DLD1 (cell line): Measurements from ENCODE around the gene CNTN6.

ENCODE experiments used
- in situ Hi-C: cut with HindIII; loops from 2 replicates; pipeline ENCODE4 v1.10.0; 2017; ENCODE audit warnings: low sequenced_read_pairs

Gene CNTN6

DNA sequence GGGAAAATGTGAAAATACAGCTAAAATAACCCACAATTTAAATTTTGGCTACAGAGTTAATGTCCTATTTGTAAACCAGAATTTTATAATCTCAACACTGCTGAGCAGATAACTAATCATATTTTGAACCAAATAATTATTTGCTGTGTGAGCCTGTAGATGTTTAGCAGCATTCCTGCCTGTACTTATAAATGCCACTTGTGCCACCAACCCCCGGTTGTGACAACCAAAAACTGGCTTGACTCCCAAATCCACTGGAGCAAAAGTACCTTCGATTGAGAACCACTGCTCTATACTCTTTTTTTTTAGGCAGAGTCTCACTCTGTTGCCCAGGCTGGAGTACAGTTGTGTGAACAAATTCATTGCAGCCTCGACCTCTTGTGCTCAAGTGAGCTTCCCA, 78.5 kb downstream of the CNTN6 start:
- in situ Hi-C loops: loop anchor here (5.0 kb wide), 1 partner anchor 36 kb away; no protein-coding TSS in a partner anchor

DNA sequence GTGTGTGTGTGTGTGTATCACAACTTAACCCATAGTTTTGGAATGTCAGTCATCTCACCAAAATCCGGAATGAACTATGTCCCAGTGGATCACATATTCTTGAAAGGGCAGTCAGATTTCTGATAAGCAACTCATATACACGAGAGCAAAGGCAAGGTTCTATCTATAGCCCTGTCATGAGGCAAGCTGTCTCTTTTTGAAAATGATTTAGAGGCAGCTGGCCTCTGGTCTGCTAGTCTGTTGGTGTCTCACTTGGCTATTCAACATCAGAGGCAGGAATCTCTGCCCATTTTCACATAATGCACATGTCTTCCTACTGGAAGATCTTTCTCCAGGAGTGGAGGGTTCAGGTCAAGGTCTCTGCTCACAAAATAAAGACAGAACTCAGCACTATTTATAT, 79.8 kb downstream of the CNTN6 start:
- in situ Hi-C loops: loop anchor here (5.0 kb wide), 1 partner anchor 35 kb away; no protein-coding TSS in a partner anchor

DNA sequence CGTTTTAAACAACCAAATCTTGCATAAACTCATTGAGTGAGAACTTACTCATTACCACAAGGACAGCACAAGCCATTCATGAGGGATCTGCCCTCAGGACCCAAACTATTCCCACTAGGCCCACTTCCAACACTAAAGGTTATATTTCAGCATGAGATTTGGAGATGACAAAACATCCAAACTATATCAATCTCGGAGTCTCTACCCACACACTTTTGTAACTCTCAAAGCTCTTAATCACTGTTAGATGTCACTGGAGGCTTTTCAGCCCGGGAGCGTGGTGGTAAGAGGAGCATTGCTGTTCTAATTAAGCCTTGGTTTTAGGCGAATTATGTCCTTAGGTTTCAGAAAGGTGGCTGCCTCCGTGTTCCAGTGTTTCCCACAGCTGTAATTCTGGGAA, 86.3 kb downstream of the CNTN6 start:
- in situ Hi-C loops: no loop called here

DNA sequence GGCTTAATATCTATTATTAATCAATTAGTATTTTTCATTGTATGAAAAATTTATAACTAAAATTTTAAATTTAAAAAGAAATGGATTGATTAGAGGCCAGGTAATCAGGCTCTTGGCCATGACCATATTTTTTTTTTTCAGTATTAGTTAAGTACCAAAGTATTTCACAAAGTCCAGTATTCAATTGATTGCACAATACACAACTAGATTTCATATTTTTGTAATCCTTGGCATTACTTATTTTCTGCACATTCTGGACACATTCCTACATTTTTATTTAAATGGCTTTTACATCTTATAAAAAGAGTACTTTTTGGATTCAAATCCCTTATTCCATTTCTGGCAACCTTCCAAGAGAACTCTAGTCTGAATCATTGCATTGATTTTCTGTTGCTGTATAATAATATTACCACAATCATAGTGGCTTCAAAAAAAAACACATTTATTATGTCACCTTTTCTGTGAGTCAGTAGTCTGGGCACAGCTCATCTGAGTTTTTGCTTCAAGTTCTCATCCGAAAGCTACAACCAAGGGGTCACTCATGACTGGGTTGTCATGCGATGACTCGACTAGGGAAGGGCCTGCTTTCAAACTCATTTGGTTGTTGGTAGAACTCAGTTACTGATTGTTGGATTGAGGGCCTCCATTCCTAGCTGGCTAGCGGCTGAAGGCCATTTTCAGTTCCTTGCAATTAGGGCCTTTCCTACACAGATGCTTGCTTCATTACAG, 90.7 kb downstream of the CNTN6 start:
- in situ Hi-C loops: no loop called here

DNA sequence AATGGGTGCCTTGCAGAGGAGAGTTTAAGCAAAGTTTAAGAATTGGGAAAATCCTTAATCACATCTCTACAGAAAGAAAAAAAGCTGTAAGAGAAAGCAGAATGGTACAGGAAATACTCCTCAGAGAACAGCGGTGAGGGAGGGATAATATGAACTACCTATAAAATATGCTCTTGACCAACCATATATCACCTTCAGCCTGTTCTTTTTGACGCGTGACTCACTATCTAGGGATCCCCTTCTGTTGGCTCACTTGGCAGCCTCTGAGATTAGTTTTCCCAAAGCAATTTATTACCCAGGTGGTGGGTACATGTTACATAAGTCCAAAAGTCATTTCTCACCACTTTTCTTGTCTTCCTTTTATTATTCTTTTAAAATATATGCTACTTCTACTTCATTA, 97.7 kb downstream of the CNTN6 start:
- in situ Hi-C loops: no loop called here

DNA sequence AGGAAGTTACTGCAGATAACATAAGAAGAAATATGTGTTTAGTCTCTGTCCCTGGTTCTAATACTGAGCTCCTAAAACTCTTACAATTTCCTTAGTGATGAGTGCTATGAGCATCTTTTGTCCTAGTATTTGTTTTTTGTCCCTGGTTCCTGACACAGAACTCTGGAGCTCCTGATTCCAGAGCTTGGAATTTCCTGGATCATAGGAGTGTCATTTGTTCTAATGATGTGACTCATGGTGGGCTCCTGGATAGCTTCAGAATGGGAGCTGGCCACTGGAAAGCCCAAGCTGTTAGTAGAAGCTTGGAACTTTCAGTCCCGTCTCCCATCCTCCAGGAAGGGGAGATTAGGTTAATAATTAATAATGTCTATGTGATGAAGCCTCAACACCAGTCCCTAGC, 98.2 kb downstream of the CNTN6 start:
- in situ Hi-C loops: no loop called here

DNA sequence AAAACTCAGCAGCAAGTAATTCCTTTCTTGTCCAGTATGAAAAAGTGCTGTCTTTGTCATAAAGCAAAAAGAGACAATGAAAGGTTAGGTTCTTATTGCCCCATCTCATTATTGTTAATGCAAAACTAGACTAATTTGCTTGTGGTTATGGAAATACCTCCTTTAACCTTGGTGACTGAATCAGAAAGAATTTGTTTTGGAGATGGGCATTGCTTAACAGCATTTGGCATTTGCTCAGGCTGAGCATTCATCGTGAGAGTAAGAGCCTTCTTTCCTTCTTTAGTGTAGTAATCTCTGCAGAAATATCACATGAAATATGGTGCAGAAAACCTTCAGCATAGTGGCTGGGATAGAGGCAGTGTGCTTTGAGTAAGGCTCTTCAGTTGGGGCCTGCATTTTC, 103.1 kb downstream of the CNTN6 start:
- in situ Hi-C loops: no loop called here

DNA sequence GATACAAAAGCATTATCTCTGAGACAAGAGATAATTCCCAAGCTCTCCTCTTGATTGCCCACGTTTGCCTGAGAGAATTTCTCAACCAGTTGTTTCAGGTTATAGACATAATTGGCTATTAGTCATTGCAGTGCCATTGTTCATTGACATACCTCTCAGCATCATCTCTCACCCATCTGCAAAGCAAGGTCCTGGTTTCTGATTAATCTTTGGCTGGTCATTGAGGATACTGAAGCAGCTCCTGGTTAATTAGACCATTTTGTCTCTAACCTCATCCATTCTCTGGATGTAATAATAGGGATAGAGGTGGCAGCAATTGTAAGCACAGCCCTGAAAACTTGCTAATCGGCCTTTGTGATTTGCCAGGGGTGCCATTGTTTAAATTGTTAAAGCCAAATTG, 104.2 kb downstream of the CNTN6 start:
- in situ Hi-C loops: no loop called here

DNA sequence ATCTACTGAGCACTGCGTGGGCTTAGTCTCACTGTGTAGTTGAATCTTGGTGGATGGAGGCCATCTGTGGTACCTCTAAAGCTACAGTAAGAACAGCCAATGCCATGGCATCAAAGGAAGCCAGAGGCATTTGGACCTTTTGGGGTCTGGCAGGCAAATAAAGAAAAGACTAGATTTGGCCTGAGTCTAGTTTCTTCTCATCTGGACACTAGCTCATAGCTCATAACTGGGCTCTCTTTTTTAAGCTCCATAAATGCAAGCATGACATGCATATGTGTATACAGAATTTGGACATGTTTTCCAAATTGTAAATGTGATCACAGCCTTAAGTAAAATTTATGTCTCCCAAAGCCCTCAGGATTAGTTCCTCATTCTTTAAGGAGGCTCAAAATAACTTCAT, 107.5 kb downstream of the CNTN6 start:
- in situ Hi-C loops: no loop called here

DNA sequence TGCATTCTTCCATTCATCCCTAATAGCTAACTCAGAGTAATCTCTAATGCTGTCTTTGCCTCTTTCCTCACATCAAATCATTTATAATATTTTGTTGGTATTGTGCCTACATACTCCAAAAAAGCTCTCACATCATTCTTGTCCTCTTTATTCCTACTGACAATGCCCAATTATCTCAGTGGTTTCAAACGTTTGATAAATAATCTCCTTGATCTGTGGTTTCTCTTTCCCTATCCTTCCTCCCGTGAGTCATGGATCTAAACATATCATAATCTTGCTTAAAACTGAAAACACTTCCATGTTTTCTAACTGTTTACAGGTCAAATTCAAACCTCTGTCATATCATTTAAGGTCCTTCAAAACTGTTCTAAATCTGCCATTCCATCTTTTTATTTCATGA, 115.1 kb downstream of the CNTN6 start:
- in situ Hi-C loops: loop anchor here (5.0 kb wide), 1 partner anchor 36 kb away; no protein-coding TSS in a partner anchor

DNA sequence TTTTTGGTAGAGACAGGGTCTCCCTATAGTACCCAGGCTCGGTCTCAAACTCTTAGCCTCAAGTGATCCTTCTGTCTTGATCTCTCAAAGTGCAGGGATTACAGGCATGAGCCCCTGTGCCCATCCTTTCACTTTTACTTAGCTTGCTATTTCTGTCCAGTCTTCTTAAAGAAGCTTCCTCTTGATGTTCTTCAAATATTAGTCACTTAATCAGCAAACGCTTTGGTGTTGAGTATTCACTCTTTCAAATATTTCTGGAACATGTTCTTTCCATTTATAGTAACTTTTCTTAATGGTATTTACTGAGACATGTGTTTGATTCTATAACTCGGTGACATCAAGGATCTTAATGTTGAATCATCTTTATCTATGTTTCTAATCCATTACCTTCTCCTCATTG, 122.1 kb downstream of the CNTN6 start:
- in situ Hi-C loops: no loop called here

DNA sequence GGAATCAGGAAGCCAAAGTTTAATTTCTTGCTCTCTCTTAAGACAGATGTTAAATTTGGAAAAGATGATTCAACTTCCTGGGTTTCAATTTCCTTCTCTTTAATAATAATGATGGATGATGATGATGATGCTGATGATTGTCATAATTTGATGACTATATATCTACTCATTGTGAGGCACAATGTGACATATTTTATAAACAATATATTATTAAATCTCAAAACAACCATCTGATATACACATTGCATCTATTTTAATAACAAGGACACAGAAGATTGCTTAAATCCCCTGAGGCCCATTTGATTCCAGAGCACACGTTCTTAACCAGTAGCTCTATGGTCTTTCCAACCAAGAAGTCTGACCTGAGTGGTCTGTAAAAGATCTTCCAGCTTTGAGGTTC, 124.0 kb downstream of the CNTN6 start:
- in situ Hi-C loops: no loop called here

DNA sequence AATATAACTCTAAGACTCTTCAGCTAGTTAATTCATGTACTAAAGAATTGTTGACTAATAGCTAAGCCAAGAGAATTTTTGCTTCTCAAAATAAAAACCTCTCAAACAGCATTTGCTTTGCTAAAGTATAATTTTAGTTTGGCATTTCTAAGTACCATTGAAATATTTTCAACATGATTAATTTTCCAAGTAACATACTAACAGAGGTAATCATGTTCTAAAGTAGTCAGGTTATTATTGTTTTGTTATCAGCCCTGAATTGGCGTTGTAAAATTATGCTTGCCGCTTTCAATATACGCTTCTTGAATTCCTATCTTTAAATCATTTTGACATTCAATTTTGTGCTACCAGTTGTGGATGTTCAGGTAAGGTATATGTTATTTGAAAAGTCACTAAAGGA, 134.3 kb downstream of the CNTN6 start:
- in situ Hi-C loops: no loop called here

DNA sequence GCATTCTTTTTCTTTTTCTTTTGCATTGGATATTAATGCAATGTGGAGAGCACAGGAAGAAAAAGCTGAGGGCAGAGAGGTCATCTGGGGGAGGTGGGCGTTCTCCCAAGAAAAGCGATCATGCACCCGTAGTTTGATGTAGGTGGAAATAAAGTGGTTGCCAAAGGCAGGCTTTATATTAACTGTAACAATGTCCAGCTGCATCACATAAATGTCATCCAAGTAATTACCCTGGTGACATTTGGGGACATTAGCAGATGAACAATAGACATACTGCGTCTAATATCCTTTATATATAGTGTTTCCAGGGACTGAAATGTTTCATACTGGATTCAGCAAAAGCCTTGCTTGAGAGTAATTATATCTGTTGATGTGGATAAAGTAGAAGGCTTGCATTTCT, 135.5 kb downstream of the CNTN6 start:
- in situ Hi-C loops: no loop called here

DNA sequence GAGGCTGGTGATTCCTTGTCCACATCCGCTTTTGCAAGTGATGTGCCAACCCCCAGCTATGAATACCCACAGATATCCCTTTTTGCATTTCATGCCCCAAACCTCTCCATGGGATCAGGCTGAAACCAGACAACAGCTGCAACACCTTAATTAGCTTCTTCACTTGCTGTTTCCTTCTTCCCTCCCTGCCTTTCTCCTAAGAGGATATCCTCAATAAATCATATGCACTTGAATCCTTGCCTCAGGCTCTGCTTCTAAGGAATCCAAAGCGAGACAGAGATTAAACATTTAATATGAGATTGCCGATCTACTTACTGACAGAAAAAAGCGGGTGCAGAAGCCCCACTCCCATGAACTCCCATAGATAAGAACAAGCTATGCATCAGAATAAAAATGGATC, 138.1 kb downstream of the CNTN6 start:
- in situ Hi-C loops: no loop called here

DNA sequence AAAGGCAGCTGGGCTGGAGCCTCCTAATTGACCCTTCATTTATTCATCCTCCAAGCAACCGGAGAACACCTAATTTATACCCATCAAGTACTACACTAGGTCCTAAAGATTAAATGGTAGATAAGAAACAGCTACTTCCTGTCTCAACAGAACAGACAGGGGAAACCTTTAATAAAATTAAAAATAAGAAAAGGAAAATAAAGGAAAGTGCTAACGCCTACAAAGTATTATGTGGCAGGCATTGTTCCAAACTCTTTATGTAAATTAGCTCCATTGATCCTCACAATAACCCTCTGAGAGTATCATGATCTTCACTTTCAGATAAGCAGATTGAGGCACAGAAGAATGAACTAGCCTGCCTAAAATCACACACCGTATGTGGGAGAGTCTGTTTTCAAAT, 139.5 kb downstream of the CNTN6 start:
- in situ Hi-C loops: no loop called here

DNA sequence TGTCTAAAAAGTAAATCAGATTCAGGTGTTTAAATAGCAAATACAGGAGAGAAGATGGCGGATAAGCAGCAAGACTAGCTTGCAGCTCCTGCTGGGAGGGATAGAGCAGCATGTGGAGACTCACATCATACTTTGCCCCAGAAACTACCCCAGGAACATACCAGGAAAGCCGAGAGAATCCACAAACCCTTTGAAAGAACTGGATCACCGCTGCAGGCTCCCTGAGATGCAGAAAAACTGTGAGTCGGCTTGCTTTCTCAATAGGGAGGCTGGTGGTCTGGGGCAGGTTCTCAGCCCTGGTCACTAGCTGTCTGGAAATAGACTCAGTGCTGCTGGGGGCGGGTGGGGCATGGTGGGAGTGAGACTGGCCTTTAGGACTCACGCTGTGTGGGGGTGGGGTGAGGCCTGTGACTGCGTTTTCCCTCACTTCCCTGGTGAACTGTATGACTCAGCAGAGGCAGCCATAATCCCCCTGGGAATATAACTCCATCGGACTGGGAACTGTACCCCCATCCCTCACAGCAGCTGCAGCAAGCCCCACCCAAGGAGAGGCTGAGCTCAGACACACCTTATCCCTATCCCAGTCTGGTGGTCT, 142.8 kb downstream of the CNTN6 start:
- in situ Hi-C loops: no loop called here

DNA sequence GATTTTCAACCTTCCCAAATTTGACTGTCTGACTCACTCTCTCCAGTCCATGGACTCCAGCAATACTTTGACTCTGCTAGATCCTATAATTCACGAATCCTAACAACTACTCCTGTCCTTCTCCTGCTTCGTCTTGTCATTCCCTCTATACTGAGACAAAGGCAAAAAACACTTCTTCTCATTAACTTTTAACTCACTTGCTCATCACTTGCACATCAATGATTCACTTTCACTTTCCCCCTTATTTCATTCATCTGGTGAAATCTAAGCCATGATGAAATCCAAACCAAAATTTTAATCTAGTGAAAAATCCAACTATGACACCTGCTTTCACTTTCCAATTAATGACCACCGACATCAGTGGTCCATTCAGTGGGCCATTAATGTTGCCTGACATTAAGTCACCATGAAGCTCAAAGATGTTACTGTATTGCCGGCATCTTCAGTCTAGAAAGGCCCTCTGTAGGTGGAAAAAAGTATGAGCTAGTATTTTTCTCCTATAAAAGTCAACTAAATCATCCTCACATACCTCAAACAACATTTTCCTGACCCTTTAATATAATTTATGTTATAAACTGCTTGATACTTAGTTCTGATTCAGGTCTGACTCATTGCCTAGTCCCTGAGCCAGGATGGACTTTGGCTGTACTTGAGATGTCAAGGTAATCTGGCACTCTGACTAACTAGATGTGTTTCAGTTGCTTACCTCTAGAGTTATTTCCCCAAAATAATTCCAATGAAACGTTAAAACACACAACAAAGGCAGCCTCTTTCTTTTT, 158.6 kb downstream of the CNTN6 start:
- in situ Hi-C loops: no loop called here

DNA sequence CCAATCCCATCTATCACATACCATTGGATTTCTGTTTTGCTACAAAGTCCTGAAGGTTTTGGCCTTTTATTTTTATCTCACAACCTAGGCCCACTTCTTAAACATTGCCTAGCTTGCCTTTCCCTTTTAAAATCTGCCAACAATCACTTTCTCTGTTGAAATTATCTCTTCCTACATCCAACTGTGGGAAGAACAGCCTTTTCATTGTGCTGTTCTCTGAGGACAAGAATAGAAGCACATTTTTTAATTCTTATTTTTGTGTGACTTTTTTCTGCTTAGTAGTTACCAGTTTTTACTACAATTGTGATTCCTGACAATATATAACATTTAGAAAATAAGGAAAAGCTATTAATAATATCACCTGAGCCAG, 159.2 kb downstream of the CNTN6 start:
- in situ Hi-C loops: no loop called here

DNA sequence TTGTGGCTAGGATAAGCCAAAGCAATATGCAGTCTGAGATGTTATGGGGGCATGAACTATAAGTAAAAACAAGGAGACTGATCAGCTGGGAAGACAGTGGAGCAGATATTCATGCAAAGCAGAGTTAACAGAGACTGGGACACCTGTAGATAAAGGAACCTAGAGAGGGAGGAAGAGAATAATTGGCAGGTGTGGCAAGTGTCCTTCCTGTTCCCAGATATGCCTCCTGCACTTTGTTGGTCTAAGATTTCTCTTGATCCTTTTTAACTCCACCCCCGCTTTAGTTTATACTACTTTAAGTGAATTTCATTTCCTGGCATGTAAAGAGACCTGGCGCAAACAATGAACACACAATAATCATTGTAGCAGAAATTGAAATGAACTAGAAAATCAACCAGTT, 169.4 kb downstream of the CNTN6 start:
- in situ Hi-C loops: no loop called here

DNA sequence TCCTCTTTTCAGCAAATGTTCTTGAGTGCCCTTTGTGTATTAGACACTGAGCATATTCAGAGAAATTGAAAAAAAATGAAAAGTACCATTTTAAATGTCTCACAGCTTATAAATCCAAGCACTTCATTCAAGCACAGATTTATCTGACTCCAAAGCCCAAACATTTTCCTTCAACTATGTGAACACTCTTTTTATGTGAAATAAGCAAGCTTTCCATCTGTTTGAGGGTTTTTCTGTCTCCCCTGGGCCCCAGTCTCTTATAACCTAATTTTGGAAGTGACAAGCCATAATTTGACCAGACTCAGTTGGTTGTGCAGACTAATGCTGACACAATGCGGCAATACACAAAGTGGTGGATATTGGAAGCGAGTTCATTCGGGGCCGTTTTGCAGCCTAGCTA, 170.3 kb downstream of the CNTN6 start:
- in situ Hi-C loops: no loop called here

DNA sequence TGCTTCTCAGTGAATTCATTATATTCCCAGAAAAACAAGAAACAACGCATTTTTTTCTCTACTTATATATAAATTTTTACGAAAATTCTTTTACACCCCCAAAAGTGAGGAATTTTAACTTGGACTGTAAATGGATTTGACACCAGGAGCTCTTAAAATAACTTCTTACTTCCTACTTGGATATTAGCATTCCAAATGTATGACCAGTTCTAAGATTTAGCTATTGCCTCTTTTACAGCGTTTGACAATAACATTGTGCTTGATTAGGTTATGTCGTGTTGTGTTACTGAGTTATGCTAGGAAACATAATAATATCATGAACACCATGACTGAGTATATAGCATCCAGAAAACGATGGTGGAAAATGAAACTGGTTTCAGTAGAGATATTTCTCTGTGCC, 177.0 kb downstream of the CNTN6 start:
- in situ Hi-C loops: no loop called here
